Mammary epithelial cell (primary cell): ENCODE measurements around the gene SMIM30.

Experiments
- EZH2 ChIP-seq: IDR thresholded peaks from 2 replicates; pipeline ENCODE4 v1.6.1; 2012; ENCODE audit warnings: low read length, inconsistent platforms, borderline replicate concordance
- TF ChIP-seq, protein P1 (sequence below), 2 donors: IDR thresholded peaks in 1 of 2; conservative IDR thresholded peaks in 1 of 2; 2 replicates each; pipeline ENCODE4 v1.5.1; 2011 to 2012; ENCODE audit warnings: inconsistent platforms in 2 of 2, low read length in 2 of 2, mild to moderate bottlenecking in 2 of 2, control low read depth in 1 of 2, low read depth in 1 of 2; ENCODE audit not compliant: insufficient read depth in 1 of 2; ENCODE audit errors: extremely low read depth in 1 of 2

DNA sequence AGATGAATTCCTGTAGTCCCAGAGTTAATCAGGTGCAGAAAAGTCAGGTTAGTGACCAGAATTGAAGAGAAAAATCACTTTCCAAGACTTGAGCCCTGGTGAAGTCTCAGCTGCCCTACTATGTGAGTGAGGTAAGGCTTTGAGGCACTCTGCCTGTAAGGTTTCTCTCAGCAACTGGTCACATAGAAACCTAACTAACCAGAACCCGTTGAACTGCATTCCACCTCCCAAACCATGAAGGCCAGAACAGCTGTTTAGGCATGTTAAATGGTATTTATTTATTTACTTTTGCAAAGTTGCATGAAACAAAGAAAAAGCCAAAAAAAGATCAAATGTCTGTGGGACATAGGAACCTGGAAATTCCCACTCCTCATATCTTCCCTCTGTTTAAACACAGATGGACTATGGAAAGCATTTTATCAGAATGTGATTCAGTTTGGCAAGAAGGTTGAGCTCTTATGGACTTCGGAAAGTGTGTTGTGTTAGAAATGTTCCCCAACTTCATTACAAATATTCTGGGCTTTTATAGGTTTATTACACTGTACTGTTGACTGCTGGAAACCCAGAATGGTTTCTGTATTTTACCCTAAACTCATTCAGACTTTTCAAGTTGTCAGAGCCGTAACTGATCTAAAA is 19.0 kb downstream of the SMIM30 start:
- TF ChIP-seq, protein P1, sequence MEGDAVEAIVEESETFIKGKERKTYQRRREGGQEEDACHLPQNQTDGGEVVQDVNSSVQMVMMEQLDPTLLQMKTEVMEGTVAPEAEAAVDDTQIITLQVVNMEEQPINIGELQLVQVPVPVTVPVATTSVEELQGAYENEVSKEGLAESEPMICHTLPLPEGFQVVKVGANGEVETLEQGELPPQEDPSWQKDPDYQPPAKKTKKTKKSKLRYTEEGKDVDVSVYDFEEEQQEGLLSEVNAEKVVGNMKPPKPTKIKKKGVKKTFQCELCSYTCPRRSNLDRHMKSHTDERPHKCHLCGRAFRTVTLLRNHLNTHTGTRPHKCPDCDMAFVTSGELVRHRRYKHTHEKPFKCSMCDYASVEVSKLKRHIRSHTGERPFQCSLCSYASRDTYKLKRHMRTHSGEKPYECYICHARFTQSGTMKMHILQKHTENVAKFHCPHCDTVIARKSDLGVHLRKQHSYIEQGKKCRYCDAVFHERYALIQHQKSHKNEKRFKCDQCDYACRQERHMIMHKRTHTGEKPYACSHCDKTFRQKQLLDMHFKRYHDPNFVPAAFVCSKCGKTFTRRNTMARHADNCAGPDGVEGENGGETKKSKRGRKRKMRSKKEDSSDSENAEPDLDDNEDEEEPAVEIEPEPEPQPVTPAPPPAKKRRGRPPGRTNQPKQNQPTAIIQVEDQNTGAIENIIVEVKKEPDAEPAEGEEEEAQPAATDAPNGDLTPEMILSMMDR (conservative IDR thresholded peaks at IDR 0.05 in 1 of 2, IDR thresholded peaks at IDR 0.05 in 1 of 2; ENCODE audit: extremely low read depth in 1 of 2, insufficient read depth in 1 of 2, low read depth in 1 of 2, low read length in 2 of 2), result no peak
- no peak for TF ChIP-seq EZH2
